HEK293 (cell line): ENCODE results near the gene SNRNP70.

ENCODE experiments used
- GLIS2 ChIP-seq: fragments of 450-650 bp; formaldehyde crosslinking; IDR thresholded peaks from 2 replicates; pipeline ENCODE4 v1.5.1; 2016; ENCODE audit warnings: missing biosample characterization, missing genetic modification characterization
- IKZF3 ChIP-seq: fragments of 450-650 bp; IDR thresholded peaks from 2 replicates; pipeline ENCODE4 v1.5.0; 2018; ENCODE audit warnings: missing biosample characterization, mild to moderate bottlenecking, missing genetic modification characterization, moderate library complexity
- KLF1 ChIP-seq: fragments of 450-650 bp; formaldehyde crosslinking; IDR thresholded peaks from 2 replicates; pipeline ENCODE4 v1.5.1; 2016; ENCODE audit warnings: missing biosample characterization, missing genetic modification characterization
- MEIS1 ChIP-seq: sonication (generic); formaldehyde crosslinking; IDR thresholded peaks from 2 replicates; pipeline ENCODE4 v1.8.1; 2022; ENCODE audit warnings: missing genetic modification reagents, mild to moderate bottlenecking, borderline replicate concordance
- PRDM1 ChIP-seq: fragments of 450-650 bp; formaldehyde crosslinking; IDR thresholded peaks from 2 replicates; pipeline ENCODE4; 2016; ENCODE audit warnings: missing biosample characterization, missing genetic modification characterization
- SCRT1 ChIP-seq: fragments of 450-650 bp; formaldehyde crosslinking; IDR thresholded peaks from 2 replicates; pipeline ENCODE4 v1.5.1; 2016; ENCODE audit warnings: missing biosample characterization, missing genetic modification characterization, borderline replicate concordance
- SCRT2 ChIP-seq: fragments of 450-650 bp; formaldehyde crosslinking; IDR thresholded peaks from 2 replicates; pipeline ENCODE4 v1.5.1; 2016; ENCODE audit warnings: missing biosample characterization, missing genetic modification characterization
- ZBTB8A ChIP-seq: fragments of 450-650 bp; formaldehyde crosslinking; IDR thresholded peaks from 2 replicates; pipeline ENCODE4 v1.5.1; 2016; ENCODE audit warnings: missing biosample characterization, missing genetic modification characterization
- ZNF174 ChIP-seq: fragments of 450-650 bp; formaldehyde crosslinking; IDR thresholded peaks from 2 replicates; pipeline ENCODE4 v1.5.0; 2017; ENCODE audit warnings: missing biosample characterization, mild to moderate bottlenecking, missing genetic modification characterization
- ZNF2 ChIP-seq: fragments of 450-650 bp; formaldehyde crosslinking; IDR thresholded peaks from 2 replicates; pipeline ENCODE4 v1.5.1; 2016; ENCODE audit warnings: missing biosample characterization, missing genetic modification characterization
- ZNF202 ChIP-seq: fragments of 450-650 bp; formaldehyde crosslinking; IDR thresholded peaks from 2 replicates; pipeline ENCODE4 v1.5.1; 2016; ENCODE audit warnings: missing biosample characterization, missing genetic modification characterization, borderline replicate concordance
- ZNF274 ChIP-seq, 2 experiments: fragments of 200-500 bp in 1 of 2; fragments of 450-650 bp in 1 of 2; sonication (Bioruptor generic) in 1 of 2; formaldehyde crosslinking in 1 of 2; IDR thresholded peaks; 2 replicates each; pipeline versions ENCODE4 v1.5.1 to v1.6.1; 2014 to 2016; ENCODE audit warnings: borderline replicate concordance in 1 of 2, inconsistent platforms in 1 of 2, low read length in 1 of 2, missing biosample characterization in 1 of 2, missing genetic modification characterization in 1 of 2
- ZNF324 ChIP-seq: fragments of 450-650 bp; formaldehyde crosslinking; IDR thresholded peaks from 2 replicates; pipeline ENCODE4 v1.5.1; 2016; ENCODE audit warnings: missing biosample characterization, missing genetic modification characterization
- ZNF366 ChIP-seq: fragments of 450-650 bp; formaldehyde crosslinking; conservative IDR thresholded peaks from 2 replicates; pipeline ENCODE4 v1.5.1; 2016; ENCODE audit warnings: missing biosample characterization, missing genetic modification characterization
- ZNF391 ChIP-seq: fragments of 450-650 bp; formaldehyde crosslinking; IDR thresholded peaks from 2 replicates; pipeline ENCODE4 v1.5.1; 2016; ENCODE audit warnings: low read depth, missing biosample characterization, missing genetic modification characterization, borderline replicate concordance
- ZNF404 ChIP-seq: fragments of 450-650 bp; formaldehyde crosslinking; IDR thresholded peaks from 2 replicates; pipeline ENCODE4 v1.5.1; 2017; ENCODE audit warnings: missing biosample characterization, missing genetic modification characterization
- ZNF521 ChIP-seq: fragments of 450-650 bp; formaldehyde crosslinking; IDR thresholded peaks from 2 replicates; pipeline ENCODE4 v1.5.1; 2017; ENCODE audit warnings: missing biosample characterization, mild to moderate bottlenecking, missing genetic modification characterization
- ZNF558 ChIP-seq: fragments of 450-650 bp; formaldehyde crosslinking; IDR thresholded peaks from 2 replicates; pipeline ENCODE4 v1.5.1; 2016; ENCODE audit warnings: missing biosample characterization, missing genetic modification characterization
- ZNF610 ChIP-seq: fragments of 450-650 bp; formaldehyde crosslinking; IDR thresholded peaks from 2 replicates; pipeline ENCODE4 v1.5.1; 2016; ENCODE audit warnings: missing biosample characterization, missing genetic modification characterization, borderline replicate concordance
- ZNF626 ChIP-seq: fragments of 450-650 bp; sonication (Bioruptor Pico); formaldehyde crosslinking; IDR thresholded peaks from 2 replicates; pipeline ENCODE4 v1.5.1; 2018; ENCODE audit warnings: missing biosample characterization, missing genetic modification characterization, inconsistent platforms
- ZNF639 ChIP-seq: fragments of 450-650 bp; formaldehyde crosslinking; IDR thresholded peaks from 2 replicates; pipeline ENCODE4 v1.5.1; 2016; ENCODE audit warnings: missing biosample characterization, missing genetic modification characterization
- ZNF747 ChIP-seq: fragments of 450-650 bp; formaldehyde crosslinking; IDR thresholded peaks from 2 replicates; pipeline ENCODE4 v1.5.1; 2016; ENCODE audit warnings: missing biosample characterization, missing genetic modification characterization
- ZNF777 ChIP-seq: fragments of 450-650 bp; formaldehyde crosslinking; IDR thresholded peaks from 2 replicates; pipeline ENCODE4 v1.5.1; 2017; ENCODE audit warnings: missing biosample characterization, missing genetic modification characterization, borderline replicate concordance
- ZNF830 ChIP-seq: fragments of 450-650 bp; IDR thresholded peaks from 2 replicates; pipeline ENCODE4 v1.5.0; 2018; ENCODE audit warnings: missing biosample characterization, missing genetic modification characterization, low read depth, mild to moderate bottlenecking, moderate library complexity
- ZSCAN16 ChIP-seq: fragments of 450-650 bp; formaldehyde crosslinking; IDR thresholded peaks from 2 replicates; pipeline ENCODE4 v1.5.1; 2016; ENCODE audit warnings: missing biosample characterization, missing genetic modification characterization
- ZSCAN5A ChIP-seq: fragments of 450-650 bp; formaldehyde crosslinking; IDR thresholded peaks from 2 replicates; pipeline ENCODE4 v1.5.1; 2016; ENCODE audit warnings: missing biosample characterization, missing genetic modification characterization
- TF ChIP-seq, protein P1 (sequence below): fragments of 450-650 bp; formaldehyde crosslinking; IDR thresholded peaks from 2 replicates; pipeline ENCODE4 v1.5.1; 2016; ENCODE audit warnings: missing biosample characterization, missing genetic modification characterization
- TF ChIP-seq, protein P2 (sequence below): fragments of 450-650 bp; formaldehyde crosslinking; IDR thresholded peaks from 2 replicates; pipeline ENCODE4 v1.5.1; 2016; ENCODE audit warnings: missing biosample characterization, missing genetic modification characterization
- TF ChIP-seq, protein P3 (sequence below): fragments of 450-650 bp; formaldehyde crosslinking; IDR thresholded peaks from 2 replicates; pipeline ENCODE4 v1.5.1; 2017; ENCODE audit warnings: missing biosample characterization, missing genetic modification characterization
- TF ChIP-seq, protein P4 (sequence below): fragments of 450-650 bp; formaldehyde crosslinking; IDR thresholded peaks from 2 replicates; pipeline ENCODE4 v1.5.1; 2017; ENCODE audit warnings: missing biosample characterization, missing genetic modification characterization
- TF ChIP-seq, protein P5 (sequence below): fragments of 450-650 bp; formaldehyde crosslinking; IDR thresholded peaks from 2 replicates; pipeline ENCODE4 v1.5.1; 2016; ENCODE audit warnings: missing biosample characterization, missing genetic modification characterization

Gene SNRNP70

GRCh38 chr19:49119411-49120324, 34.4 kb downstream of the SNRNP70 start, which contains the start of gene PPFIA3 (continued):
- TF ChIP-seq MEIS1 (CRISPR knock-in tag): no peak
- no peak for TF ChIP-seq ZNF324
- TF ChIP-seq ZNF274 (IDR thresholded peaks at IDR 0.05; ENCODE audit: low read length): no peak
- no peak for TF ChIP-seq ZNF274 (tag by site-specific recombination; IDR thresholded peaks at IDR 0.05; ENCODE audit: borderline replicate concordance)
- no peak for TF ChIP-seq KLF1
- no peak for TF ChIP-seq ZNF404
- TF ChIP-seq ZBTB8A (tag by site-specific recombination): peak; percentile 33; the same call in 1 of the 2 replicates
- TF ChIP-seq, protein P1, sequence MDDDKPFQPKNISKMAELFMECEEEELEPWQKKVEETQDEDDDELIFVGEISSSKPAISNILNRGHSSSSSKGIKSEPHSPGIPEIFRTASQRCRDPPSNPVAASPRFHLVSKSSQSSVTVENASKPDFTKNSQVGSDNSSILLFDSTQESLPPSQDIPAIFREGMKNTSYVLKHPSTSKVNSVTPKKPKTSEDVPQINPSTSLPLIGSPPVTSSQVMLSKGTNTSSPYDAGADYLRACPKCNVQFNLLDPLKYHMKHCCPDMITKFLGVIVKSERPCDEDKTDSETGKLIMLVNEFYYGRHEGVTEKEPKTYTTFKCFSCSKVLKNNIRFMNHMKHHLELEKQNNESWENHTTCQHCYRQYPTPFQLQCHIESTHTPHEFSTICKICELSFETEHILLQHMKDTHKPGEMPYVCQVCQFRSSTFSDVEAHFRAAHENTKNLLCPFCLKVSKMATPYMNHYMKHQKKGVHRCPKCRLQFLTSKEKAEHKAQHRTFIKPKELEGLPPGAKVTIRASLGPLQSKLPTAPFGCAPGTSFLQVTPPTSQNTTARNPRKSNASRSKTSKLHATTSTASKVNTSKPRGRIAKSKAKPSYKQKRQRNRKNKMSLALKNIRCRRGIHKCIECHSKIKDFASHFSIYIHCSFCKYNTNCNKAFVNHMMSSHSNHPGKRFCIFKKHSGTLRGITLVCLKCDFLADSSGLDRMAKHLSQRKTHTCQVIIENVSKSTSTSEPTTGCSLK (tag by site-specific recombination): no peak
- no peak for TF ChIP-seq ZSCAN5A (tag by site-specific recombination)
- TF ChIP-seq, protein P2, sequence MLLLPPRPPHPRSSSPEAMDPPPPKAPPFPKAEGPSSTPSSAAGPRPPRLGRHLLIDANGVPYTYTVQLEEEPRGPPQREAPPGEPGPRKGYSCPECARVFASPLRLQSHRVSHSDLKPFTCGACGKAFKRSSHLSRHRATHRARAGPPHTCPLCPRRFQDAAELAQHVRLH (tag by site-specific recombination): no peak
- TF ChIP-seq PRDM1: no peak
- TF ChIP-seq ZNF610 (tag by site-specific recombination): no peak
- TF ChIP-seq ZNF639 (tag by site-specific recombination): no peak
- TF ChIP-seq ZNF626 (tag by site-specific recombination): no peak
- TF ChIP-seq GLIS2: peak; percentile 61
- TF ChIP-seq, protein P3, sequence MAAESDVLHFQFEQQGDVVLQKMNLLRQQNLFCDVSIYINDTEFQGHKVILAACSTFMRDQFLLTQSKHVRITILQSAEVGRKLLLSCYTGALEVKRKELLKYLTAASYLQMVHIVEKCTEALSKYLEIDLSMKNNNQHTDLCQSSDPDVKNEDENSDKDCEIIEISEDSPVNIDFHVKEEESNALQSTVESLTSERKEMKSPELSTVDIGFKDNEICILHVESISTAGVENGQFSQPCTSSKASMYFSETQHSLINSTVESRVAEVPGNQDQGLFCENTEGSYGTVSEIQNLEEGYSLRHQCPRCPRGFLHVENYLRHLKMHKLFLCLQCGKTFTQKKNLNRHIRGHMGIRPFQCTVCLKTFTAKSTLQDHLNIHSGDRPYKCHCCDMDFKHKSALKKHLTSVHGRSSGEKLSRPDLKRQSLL: peak; percentile 85
- no peak for TF ChIP-seq ZNF202 (tag by site-specific recombination)
- TF ChIP-seq ZNF521 (tag by site-specific recombination): no peak
- no peak for TF ChIP-seq ZNF366 (tag by site-specific recombination)
- no peak for TF ChIP-seq ZNF830
- TF ChIP-seq ZNF391 (tag by site-specific recombination): no peak
- TF ChIP-seq ZNF174 (tag by site-specific recombination): no peak
- TF ChIP-seq ZNF558 (tag by site-specific recombination): no peak
- TF ChIP-seq, protein P4, sequence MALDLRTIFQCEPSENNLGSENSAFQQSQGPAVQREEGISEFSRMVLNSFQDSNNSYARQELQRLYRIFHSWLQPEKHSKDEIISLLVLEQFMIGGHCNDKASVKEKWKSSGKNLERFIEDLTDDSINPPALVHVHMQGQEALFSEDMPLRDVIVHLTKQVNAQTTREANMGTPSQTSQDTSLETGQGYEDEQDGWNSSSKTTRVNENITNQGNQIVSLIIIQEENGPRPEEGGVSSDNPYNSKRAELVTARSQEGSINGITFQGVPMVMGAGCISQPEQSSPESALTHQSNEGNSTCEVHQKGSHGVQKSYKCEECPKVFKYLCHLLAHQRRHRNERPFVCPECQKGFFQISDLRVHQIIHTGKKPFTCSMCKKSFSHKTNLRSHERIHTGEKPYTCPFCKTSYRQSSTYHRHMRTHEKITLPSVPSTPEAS (tag by site-specific recombination): no peak
- TF ChIP-seq ZNF2: no peak
- no peak for TF ChIP-seq IKZF3 (tag by site-specific recombination)
- no peak for TF ChIP-seq ZSCAN16
- peak; percentile 56; the same call in 1 of the 2 replicates for TF ChIP-seq ZNF777 (tag by site-specific recombination)
- no peak for TF ChIP-seq ZNF747 (tag by site-specific recombination)
- TF ChIP-seq, protein P5, sequence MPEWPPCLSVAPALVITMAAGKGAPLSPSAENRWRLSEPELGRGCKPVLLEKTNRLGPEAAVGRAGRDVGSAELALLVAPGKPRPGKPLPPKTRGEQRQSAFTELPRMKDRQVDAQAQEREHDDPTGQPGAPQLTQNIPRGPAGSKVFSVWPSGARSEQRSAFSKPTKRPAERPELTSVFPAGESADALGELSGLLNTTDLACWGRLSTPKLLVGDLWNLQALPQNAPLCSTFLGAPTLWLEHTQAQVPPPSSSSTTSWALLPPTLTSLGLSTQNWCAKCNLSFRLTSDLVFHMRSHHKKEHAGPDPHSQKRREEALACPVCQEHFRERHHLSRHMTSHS (tag by site-specific recombination): no peak
- TF ChIP-seq SCRT1 (tag by site-specific recombination): no peak
- TF ChIP-seq SCRT2 (tag by site-specific recombination): no peak
